Kidney (tissue), 14 donors: ENCODE data around the gene MARCHF10. TPM values are rescaled to one million over a fixed set of nuclear protein-coding genes. Genes with fewer than 3 reads are reported as not detected.

Experiments
- DNase-seq, 5 donors: peaks; one replicate each; pipeline ENCODE4 v3.0.0-alpha.2; 2013 to 2020
- FAIRE-seq: peaks from 2 replicates; lab custom pipeline; 2012; peaks lifted over from hg19 to GRCh38; lab: Jason Lieb, UNC
- H3K27ac ChIP-seq, 2 donors: one replicate each; pipeline ENCODE4 v1.7.0; 2013; ENCODE audit warnings: low read depth in 2 of 2, low read length in 2 of 2, inconsistent platforms in 1 of 2
- H3K27me3 ChIP-seq: one replicate; pipeline ENCODE4 v1.7.1; 2013; ENCODE audit warnings: low read length, inconsistent platforms; ENCODE audit not compliant: control insufficient read depth, insufficient read depth
- H3K36me3 ChIP-seq, 3 donors: one replicate each; pipeline versions ENCODE4 v1.7.0 to v1.7.1; 2013; ENCODE audit warnings: low read length in 3 of 3, control low read depth in 1 of 3, inconsistent platforms in 1 of 3; ENCODE audit not compliant: insufficient read depth in 3 of 3, control insufficient read depth in 2 of 3
- H3K4me1 ChIP-seq, 3 donors: one replicate each; pipeline versions ENCODE4 v1.7.0 to v1.7.1; 2013; ENCODE audit warnings: low read length in 3 of 3, inconsistent platforms in 1 of 3, low read depth in 1 of 3; ENCODE audit not compliant: control insufficient read depth in 2 of 3, insufficient read depth in 2 of 3
- H3K4me3 ChIP-seq, 3 donors: one replicate each; pipeline versions ENCODE4 v1.7.0 to v1.8.1; 2013; ENCODE audit warnings: low read length in 3 of 3, control low read depth in 1 of 3, inconsistent platforms in 1 of 3
- H3K9ac ChIP-seq, 3 donors: one replicate each; pipeline versions ENCODE4 v1.7.0 to v1.7.1; 2013; ENCODE audit warnings: low read length in 3 of 3, control low read depth in 1 of 3, inconsistent platforms in 1 of 3
- H3K9me3 ChIP-seq, 3 donors: one replicate each; pipeline versions ENCODE4 v1.7.0 to v1.7.1; 2013; ENCODE audit warnings: low read length in 3 of 3, control low read depth in 1 of 3, inconsistent platforms in 1 of 3; ENCODE audit not compliant: control insufficient read depth in 2 of 3, insufficient read depth in 1 of 3
- CTCF ChIP-seq: IDR thresholded peaks from 3 replicates; pipeline ENCODE4 v1.5.1; 2012; ENCODE audit warnings: mild to moderate bottlenecking, moderate library complexity, borderline replicate concordance; ENCODE audit not compliant: insufficient read depth; ENCODE audit errors: extremely low read depth
- intact Hi-C: fragments of 100-400 bp; cut with DNase I; formaldehyde crosslinking; loops from one replicate; pipeline ENCODE4 v1.11.1; 2022
- polyA plus RNA-seq: library from polyadenylated mRNA; stranded (reverse); fragments of 350-450 nt; fragmentation: Illumina TruSeq; extraction: RNeasy Lipid Tissue Mini Kit (QIAGEN cat#74804); gene quantifications from one replicate; pipeline ENCODE4 v1.2.3, GENCODE V29; 2014; ENCODE audit warnings: low read depth, low replicate concordance; ENCODE audit not compliant: insufficient read depth
- total RNA-seq: library from RNA; stranded (reverse); fragmentation: NEBNext Ultra II Directional; extraction: Animal tissue kit (Norgen Biotek cat#: 25700); gene quantifications from one replicate; pipeline ENCODE4 v1.2.1, GENCODE V29; 2021
- donor health status: control.
- donor health status: control.
- donor health status: control.
- donor health status: control.
- donor health status: control.
- donor health status: DM: yes; HTN: yes; CAD: no.
- donor health status: Normal renal cell carcinoma (clear cell type).

MARCHF10 gene
- total and polyA plus RNA-seq, 2 donors from 2014 or later: 0.66 to 6.3 TPM

- no peaks in the 10 kb centered on the region for H3K4me1 ChIP-seq
- FAIRE-seq (no peak), DNase-seq (no peak)
- TF ChIP-seq CTCF: no peak
- intact Hi-C loops: no loop called here
- no peak overlapping the region for H3K4me3 ChIP-seq
- no peak overlapping the region for H3K9ac ChIP-seq
- peaks cover 0 to 2% (median 0%) of the 10 kb centered on the region in 3 donors for H3K9me3 ChIP-seq
- no peak overlapping the region for H3K27ac ChIP-seq
- H3K36me3 ChIP-seq: no peaks in the 10 kb centered on the region
- H3K27me3 ChIP-seq: no peaks in the 10 kb centered on the region
Observed at GRCh38 chr17:62797959-62798358, 10.2 kb downstream of the MARCHF10 start.

- H3K36me3 ChIP-seq: no peaks in the 10 kb centered on the region
- no peaks in the 10 kb centered on the region for H3K4me1 ChIP-seq
- intact Hi-C loops: no loop called here
- no peak overlapping the region for H3K9ac ChIP-seq
- no peaks in the 10 kb centered on the region for H3K27me3 ChIP-seq
- no peak overlapping the region for H3K27ac ChIP-seq
- no peak for DNase-seq
- no peak for FAIRE-seq
- peaks cover 0 to 2% (median 0%) of the 10 kb centered on the region in 3 donors for H3K9me3 ChIP-seq
- no peak for TF ChIP-seq CTCF
- no peak overlapping the region for H3K4me3 ChIP-seq
Observed at GRCh38 chr17:62796291-62796690, 11.8 kb downstream of the MARCHF10 start.

DNA sequence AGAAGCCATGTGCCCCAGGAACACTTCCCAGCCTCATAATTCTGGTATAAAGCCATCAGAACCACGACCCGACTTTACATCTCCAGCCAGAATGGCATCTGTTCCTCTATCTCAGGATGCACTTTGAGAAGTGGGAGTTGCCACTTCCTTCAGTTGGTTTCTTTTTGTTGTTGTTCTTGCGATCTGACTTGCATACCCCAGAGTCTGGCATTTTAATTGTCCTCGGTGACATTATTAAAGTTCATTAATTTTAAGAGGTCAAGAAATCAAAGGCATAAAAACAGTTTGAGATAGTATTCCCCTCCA is 13.5 kb downstream of the MARCHF10 start:
- no peak overlapping the region for H3K9ac ChIP-seq
- no peak overlapping the region for H3K27ac ChIP-seq
- DNase-seq (no peak), FAIRE-seq (no peak)
- intact Hi-C loops: no loop called here
- no peaks in the 10 kb centered on the region for H3K4me1 ChIP-seq
- H3K36me3 ChIP-seq: no peaks in the 10 kb centered on the region
- H3K27me3 ChIP-seq: no peaks in the 10 kb centered on the region
- no peak overlapping the region for H3K4me3 ChIP-seq
- TF ChIP-seq CTCF: no peak
- peaks cover 0 to 2% (median 0%) of the 10 kb centered on the region in 3 donors for H3K9me3 ChIP-seq
